BE2C (cell line): ENCODE results near the gene FAM234A.

Source experiments
- DNase-seq: peaks from one replicate; pipeline ENCODE4 v3.0.0-alpha.2; 2020
- H3K27me3 ChIP-seq: fragments of 250-450 bp; sonication (Bioruptor Pico); 2 replicates; pipeline ENCODE4 v1.5.1; 2020; ENCODE audit warnings: mild to moderate bottlenecking
- H3K36me3 ChIP-seq: fragments of 250-450 bp; sonication (Bioruptor Pico); 2 replicates; pipeline ENCODE4 v1.5.1; 2020; ENCODE audit warnings: mild to moderate bottlenecking
- H3K4me1 ChIP-seq: fragments of 250-450 bp; sonication (Bioruptor Pico); 2 replicates; pipeline ENCODE4 v1.5.1; 2020
- H3K4me3 ChIP-seq: 2 replicates; pipeline ENCODE4 v1.5.1; 2011; ENCODE audit warnings: low read depth, low read length
- H3K9me3 ChIP-seq: fragments of 250-450 bp; sonication (Bioruptor Pico); 2 replicates; pipeline ENCODE4 v1.5.1; 2020
- TF ChIP-seq, protein P1 (sequence below): IDR thresholded peaks from 2 replicates; pipeline ENCODE4 v1.5.1; 2012; ENCODE audit warnings: mild to moderate bottlenecking, low read depth, low read length

The FAM234A gene

DNA sequence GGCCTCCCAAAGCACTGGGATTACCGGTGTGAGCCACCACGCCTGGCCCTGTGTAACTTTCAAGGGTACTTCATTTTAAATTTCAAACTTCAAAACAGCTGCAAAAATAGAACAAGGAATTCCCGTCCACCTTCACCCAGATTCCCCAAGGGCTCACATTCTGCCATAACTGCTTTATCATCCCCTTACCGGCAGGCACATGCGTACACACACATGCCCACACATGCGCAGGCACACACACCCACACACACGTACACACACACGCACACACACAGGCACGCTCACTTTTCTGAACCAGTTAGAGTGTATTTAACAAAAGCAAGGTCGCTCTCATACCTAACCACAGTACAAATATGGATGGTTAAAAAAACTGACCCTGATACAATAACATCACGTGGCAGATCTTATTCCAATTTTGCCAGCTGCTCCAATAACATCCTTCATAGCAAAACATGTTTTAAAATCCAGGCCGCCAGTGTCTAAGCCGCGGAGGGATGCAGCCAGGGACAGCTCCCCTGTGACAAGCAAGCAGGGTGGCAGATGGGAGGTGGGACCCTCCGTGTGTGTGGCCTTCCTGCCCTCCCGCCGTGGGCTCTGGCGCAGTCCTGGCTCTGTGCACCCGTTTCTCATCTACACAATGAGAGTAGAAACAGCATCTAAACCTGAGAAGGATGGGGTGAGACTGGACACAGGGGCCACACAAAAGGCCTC lies 71.5 kb downstream of the FAM234A start:
- no peaks in the 10 kb centered on the region; the same call in 1 of the 2 replicates for H3K36me3 ChIP-seq
- H3K9me3 ChIP-seq, result no peaks in the 10 kb centered on the region
- no peak overlapping the region for H3K4me3 ChIP-seq
- no peak for DNase-seq
- no peaks in the 10 kb centered on the region for H3K27me3 ChIP-seq
- H3K4me1 ChIP-seq, result no peaks in the 10 kb centered on the region
- TF ChIP-seq, protein P1, sequence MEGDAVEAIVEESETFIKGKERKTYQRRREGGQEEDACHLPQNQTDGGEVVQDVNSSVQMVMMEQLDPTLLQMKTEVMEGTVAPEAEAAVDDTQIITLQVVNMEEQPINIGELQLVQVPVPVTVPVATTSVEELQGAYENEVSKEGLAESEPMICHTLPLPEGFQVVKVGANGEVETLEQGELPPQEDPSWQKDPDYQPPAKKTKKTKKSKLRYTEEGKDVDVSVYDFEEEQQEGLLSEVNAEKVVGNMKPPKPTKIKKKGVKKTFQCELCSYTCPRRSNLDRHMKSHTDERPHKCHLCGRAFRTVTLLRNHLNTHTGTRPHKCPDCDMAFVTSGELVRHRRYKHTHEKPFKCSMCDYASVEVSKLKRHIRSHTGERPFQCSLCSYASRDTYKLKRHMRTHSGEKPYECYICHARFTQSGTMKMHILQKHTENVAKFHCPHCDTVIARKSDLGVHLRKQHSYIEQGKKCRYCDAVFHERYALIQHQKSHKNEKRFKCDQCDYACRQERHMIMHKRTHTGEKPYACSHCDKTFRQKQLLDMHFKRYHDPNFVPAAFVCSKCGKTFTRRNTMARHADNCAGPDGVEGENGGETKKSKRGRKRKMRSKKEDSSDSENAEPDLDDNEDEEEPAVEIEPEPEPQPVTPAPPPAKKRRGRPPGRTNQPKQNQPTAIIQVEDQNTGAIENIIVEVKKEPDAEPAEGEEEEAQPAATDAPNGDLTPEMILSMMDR, result no peak

DNA sequence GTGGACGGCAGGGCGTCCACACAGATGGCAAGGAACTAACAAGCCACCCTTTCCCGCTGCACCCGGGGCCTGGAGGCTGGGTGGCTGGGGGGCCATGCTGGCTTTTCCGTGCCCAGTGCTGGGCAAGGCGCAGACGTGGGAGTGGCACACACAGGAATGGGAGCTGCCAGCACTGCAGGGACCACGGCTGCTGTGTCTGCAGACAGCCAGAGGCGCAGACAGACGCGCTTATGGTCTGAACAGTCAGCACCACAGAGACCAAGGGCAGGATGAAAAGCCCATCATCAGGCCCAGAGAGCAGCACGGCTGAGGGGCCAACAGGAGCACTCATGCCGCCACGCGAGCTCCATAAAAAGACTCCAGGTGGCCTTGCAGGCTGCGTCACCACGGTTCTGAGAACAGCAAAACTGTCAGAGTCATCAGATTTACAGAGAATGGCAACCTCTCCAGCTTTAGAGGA lies 72.3 kb downstream of the FAM234A start:
- Histone ChIP-seq H3K4me3 (no peak overlapping the region), H3K4me1 (no peaks in the 10 kb centered on the region), H3K36me3 (no peaks in the 10 kb centered on the region; the same call in 1 of the 2 replicates), H3K27me3 (no peaks in the 10 kb centered on the region), H3K9me3 (no peaks in the 10 kb centered on the region)
- no peak for DNase-seq
- TF ChIP-seq, protein P1, result no peak

DNA sequence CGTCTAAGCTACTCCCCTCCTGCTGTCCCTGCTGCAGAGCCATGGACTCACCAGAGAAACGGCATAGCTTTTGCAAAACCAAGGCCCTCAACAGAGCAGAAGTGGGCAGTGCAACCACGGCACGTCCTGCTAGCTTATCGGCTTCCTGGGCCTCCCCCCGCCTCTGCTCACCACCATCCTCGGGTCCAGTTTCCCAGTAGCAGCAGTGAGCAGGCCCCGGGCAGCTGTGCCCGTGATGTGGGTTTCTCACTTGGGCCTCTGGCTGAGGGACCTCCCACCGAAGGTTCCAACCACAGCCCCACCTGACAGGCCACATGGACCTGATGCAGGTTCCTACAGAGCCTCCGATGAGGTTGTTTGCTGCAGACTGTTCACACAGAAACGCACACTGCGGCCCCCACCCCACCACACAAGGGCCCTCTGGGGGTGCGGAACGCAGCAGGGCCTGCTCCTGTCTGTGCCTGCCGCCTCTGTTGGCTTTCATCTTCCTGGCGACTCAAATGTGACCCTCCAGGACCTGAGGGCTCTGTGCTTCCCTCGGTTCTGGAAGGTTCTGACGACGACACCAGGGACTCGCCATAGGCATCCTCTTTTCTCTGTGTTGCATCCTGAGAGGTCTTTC lies 73.2 kb downstream of the FAM234A start:
- Histone ChIP-seq H3K9me3 (no peaks in the 10 kb centered on the region), H3K4me3 (no peak overlapping the region), H3K27me3 (no peaks in the 10 kb centered on the region), H3K36me3 (no peaks in the 10 kb centered on the region; the same call in 1 of the 2 replicates), H3K4me1 (no peaks in the 10 kb centered on the region)
- DNase-seq, result no peak
- TF ChIP-seq, protein P1, result no peak

DNA sequence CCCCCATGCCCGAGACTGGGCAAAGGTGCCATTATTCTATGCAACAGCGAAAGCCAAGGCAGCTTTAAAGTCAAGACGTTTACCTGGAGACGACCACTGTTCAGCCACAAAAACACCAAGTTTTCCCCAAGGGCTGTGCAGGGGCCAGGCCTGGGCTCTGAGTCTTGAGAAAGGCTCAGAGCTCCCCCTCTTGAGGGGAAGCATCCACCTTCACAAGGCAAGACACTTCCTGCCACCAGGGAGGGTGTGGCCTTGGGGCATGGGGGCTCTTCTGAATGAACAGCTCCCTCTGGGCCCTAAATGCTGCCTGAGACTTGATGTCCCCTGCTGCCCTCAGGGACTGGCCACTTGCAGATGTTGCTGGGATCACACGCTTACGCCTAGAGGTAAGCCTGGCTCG lies 74.9 kb downstream of the FAM234A start:
- Histone ChIP-seq H3K36me3 (no peaks in the 10 kb centered on the region; the same call in 1 of the 2 replicates), H3K4me1 (peaks cover 2% of the 10 kb centered on the region), H3K9me3 (no peaks in the 10 kb centered on the region), H3K27me3 (no peaks in the 10 kb centered on the region), H3K4me3 (no peak overlapping the region)
- TF ChIP-seq, protein P1, result no peak
- no peak for DNase-seq

DNA sequence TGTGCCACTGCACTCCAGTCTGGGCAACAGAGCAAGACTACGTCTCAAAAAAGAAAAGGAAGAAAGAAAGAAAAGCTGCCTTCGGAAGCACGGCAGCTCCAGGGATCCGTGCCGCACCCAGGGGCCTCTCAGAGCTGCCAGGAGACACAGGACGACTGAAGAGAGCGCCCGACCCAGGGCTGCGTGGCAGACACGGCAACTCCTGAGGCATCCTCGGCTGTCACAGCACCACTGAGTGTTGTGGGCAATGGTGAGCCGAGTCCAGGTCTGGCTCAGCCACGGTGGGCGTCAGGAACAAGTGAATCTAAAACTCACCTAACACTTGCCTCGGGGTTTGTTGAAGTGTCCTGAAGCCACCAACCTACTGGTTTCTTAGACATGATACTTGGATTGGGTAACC lies 77.1 kb downstream of the FAM234A start:
- H3K4me3 ChIP-seq, result no peak overlapping the region
- no peaks in the 10 kb centered on the region for H3K9me3 ChIP-seq
- peaks cover 8% of the 10 kb centered on the region for H3K4me1 ChIP-seq
- H3K36me3 ChIP-seq, result no peaks in the 10 kb centered on the region; the same call in 1 of the 2 replicates
- TF ChIP-seq, protein P1, result no peak
- DNase-seq, result no peak
- H3K27me3 ChIP-seq, result no peaks in the 10 kb centered on the region

DNA sequence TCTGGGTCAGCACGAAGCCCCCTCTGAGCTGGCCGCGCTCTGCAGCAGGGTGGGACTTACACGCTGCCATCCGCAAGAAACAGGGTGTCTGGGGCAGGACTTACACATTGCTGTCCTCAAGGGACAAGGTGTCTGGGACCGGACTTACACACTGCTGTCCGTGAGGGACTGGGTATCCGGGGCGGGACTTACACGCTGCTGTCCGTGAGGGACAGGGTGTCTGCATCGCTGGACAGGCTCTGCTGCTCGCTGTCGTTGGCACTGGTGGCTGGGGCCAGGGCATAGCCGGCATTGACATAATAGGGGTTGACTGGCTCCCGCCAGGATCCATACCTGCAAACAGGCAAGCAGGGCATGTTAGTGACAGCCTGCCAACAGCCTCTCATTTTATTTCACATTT lies 79.7 kb downstream of the FAM234A start:
- Histone ChIP-seq H3K4me3 (no peak overlapping the region), H3K27me3 (no peaks in the 10 kb centered on the region), H3K36me3 (no peaks in the 10 kb centered on the region), H3K9me3 (no peaks in the 10 kb centered on the region), H3K4me1 (peaks cover 8% of the 10 kb centered on the region)
- TF ChIP-seq, protein P1, result no peak
- no peak for DNase-seq
